IPS-18c (cell line): Measurements from ENCODE around the gene IGFLR1.
"Not testable (repeated sequence)": the region's sequence is repeated elsewhere in the genome, so short reads cannot be mapped to it uniquely, and the experiment has no call there.

Experiments used
- H3K4me3 ChIP-seq: 2 replicates; pipeline ENCODE4 v1.7.0; 2013; ENCODE audit warnings: low read depth, mild to moderate bottlenecking, low read length, moderate library complexity; ENCODE audit not compliant: insufficient read depth
- H3K9me3 ChIP-seq: one replicate; pipeline ENCODE4 v1.6.1; 2013; ENCODE audit warnings: mild to moderate bottlenecking, low read length, moderate library complexity; ENCODE audit not compliant: control insufficient read depth, insufficient read depth

Gene IGFLR1

GRCh38 chr19:35733180-35734125, 8.8 kb downstream of the IGFLR1 start:
- no peak overlapping the region for H3K4me3 ChIP-seq
- no peaks in the 10 kb centered on the region for H3K9me3 ChIP-seq

- no peaks in the 10 kb centered on the region for H3K9me3 ChIP-seq
Measured at GRCh38 chr19:35732540-35733179, 9.6 kb downstream of the IGFLR1 start.

GRCh38 chr19:35731779-35732405, 10.4 kb downstream of the IGFLR1 start:
- no peaks in the 10 kb centered on the region for H3K9me3 ChIP-seq

More at GRCh38 chr19:35732540-35733179, 9.6 kb downstream of the IGFLR1 start:
- no peak overlapping the region for H3K4me3 ChIP-seq

GRCh38 chr19:35731353-35731752, 10.9 kb downstream of the IGFLR1 start:
- no peaks in the 10 kb centered on the region for H3K9me3 ChIP-seq
- no peak overlapping the region for H3K4me3 ChIP-seq

More at GRCh38 chr19:35731779-35732405, 10.4 kb downstream of the IGFLR1 start:
- H3K4me3 ChIP-seq = no peak overlapping the region

GRCh38 chr19:35730326-35730725, 11.9 kb downstream of the IGFLR1 start:
- no peaks in the 10 kb centered on the region for H3K9me3 ChIP-seq
- H3K4me3 ChIP-seq = no peak overlapping the region

- H3K4me3 ChIP-seq = no peak overlapping the region
- H3K9me3 ChIP-seq = no peaks in the 10 kb centered on the region
Measured at GRCh38 chr19:35729763-35730162, 12.5 kb downstream of the IGFLR1 start.

- H3K4me3 ChIP-seq = no peak overlapping the region
- no peaks in the 10 kb centered on the region for H3K9me3 ChIP-seq
Measured at GRCh38 chr19:35729021-35729420, 13.2 kb downstream of the IGFLR1 start.

- Histone ChIP-seq H3K4me3 (no peak overlapping the region), H3K9me3 (no peaks in the 10 kb centered on the region)
Measured at GRCh38 chr19:35727956-35728706, 14.1 kb downstream of the IGFLR1 start.

- no peaks in the 10 kb centered on the region for H3K9me3 ChIP-seq
- no peak overlapping the region for H3K4me3 ChIP-seq
Measured at GRCh38 chr19:35727053-35727955, 14.9 kb downstream of the IGFLR1 start.

GRCh38 chr19:35725216-35725861, 16.9 kb downstream of the IGFLR1 start:
- Histone ChIP-seq H3K9me3 (no peaks in the 10 kb centered on the region), H3K4me3 (no peak overlapping the region)

GRCh38 chr19:35724560-35724959, 17.7 kb downstream of the IGFLR1 start:
- no peaks in the 10 kb centered on the region for H3K9me3 ChIP-seq
- no peak overlapping the region for H3K4me3 ChIP-seq

GRCh38 chr19:35724132-35724531, 18.1 kb downstream of the IGFLR1 start:
- H3K9me3 ChIP-seq, H3K4me3 ChIP-seq: not testable (repeated sequence)

GRCh38 chr19:35723671-35724070, 18.6 kb downstream of the IGFLR1 start:
- H3K4me3 ChIP-seq = no peak overlapping the region
- no peaks in the 10 kb centered on the region for H3K9me3 ChIP-seq

- H3K4me3 ChIP-seq = no peak overlapping the region
- H3K9me3 ChIP-seq = no peaks in the 10 kb centered on the region
Measured at GRCh38 chr19:35722897-35723296, 19.4 kb downstream of the IGFLR1 start.

- Histone ChIP-seq H3K9me3 (no peaks in the 10 kb centered on the region), H3K4me3 (no peak overlapping the region)
Measured at GRCh38 chr19:35722461-35722860, 19.8 kb downstream of the IGFLR1 start.

GRCh38 chr19:35721374-35721773, 20.9 kb downstream of the IGFLR1 start:
- no peaks in the 10 kb centered on the region for H3K9me3 ChIP-seq
- no peak overlapping the region for H3K4me3 ChIP-seq
